Activated B cell treated with CpG ODN at 0.5 μM for 24 hours (primary cell): ENCODE results near the gene EPS15. TPM values are rescaled to one million over a fixed set of nuclear protein-coding genes. Genes with fewer than 3 reads are reported as not detected.
A peak's percentile ranks its signal among the peaks of the same experiment; 100 is the strongest.

Source experiments
- ATAC-seq: fragments of 200-7000 bp; cut with Tn5 transposase; one replicate; pipeline ENCODE4 v1.10.0; 2021; ENCODE audit warnings: low read depth, mild to moderate bottlenecking, moderate library complexity
- CTCF ChIA-PET: fragments of 350-600 bp; sonication (Branson Sonifier 250); formaldehyde crosslinking; loops from one replicate; lab custom pipeline; 2021; ENCODE audit warnings: antibody characterized with exemption; lab: Charles Lee
- POLR2A ChIA-PET: fragments of 350-600 bp; sonication (Branson Sonifier 250); formaldehyde crosslinking; loops from one replicate; lab custom pipeline; 2021; ENCODE audit warnings: antibody characterized with exemption; lab: Charles Lee
- DNase-seq: peaks from one replicate; pipeline ENCODE4 v3.0.0; 2022
- H3K27ac Mint-ChIP-seq: one replicate; pipeline ENCODE4 v1.8.0; 2020; ENCODE audit warnings: mixed read lengths
- H3K27me3 Mint-ChIP-seq: one replicate; pipeline ENCODE4 v1.8.0; 2021; ENCODE audit warnings: mixed read lengths
- H3K36me3 Mint-ChIP-seq: one replicate; pipeline ENCODE4 v1.8.0; 2021; ENCODE audit warnings: low read depth, mixed read lengths
- H3K4me1 Mint-ChIP-seq: one replicate; pipeline ENCODE4 v1.8.0; 2021; ENCODE audit warnings: mixed read lengths
- H3K4me3 Mint-ChIP-seq: one replicate; pipeline ENCODE4 v1.8.0; 2020; ENCODE audit warnings: mild to moderate bottlenecking, mixed read lengths
- H3K9me3 Mint-ChIP-seq: one replicate; pipeline ENCODE4 v1.8.0; 2020; ENCODE audit warnings: mixed read lengths
- intact Hi-C: fragments of 100-400 bp; cut with micrococcal nuclease; formaldehyde crosslinking; loops from one replicate; pipeline ENCODE4 v1.15.1; 2024
- total RNA-seq: library from RNA; stranded (reverse); gene quantifications from 2 replicates; pipeline ENCODE4 v1.2.3, GENCODE V29; 2022
- TF ChIP-seq, protein P1 (sequence below): fragments of 200-600 bp; IDR thresholded peaks from one replicate; pipeline ENCODE4 v1.8.0; 2022; ENCODE audit warnings: antibody characterized with exemption, mild to moderate bottlenecking

Gene EPS15
- 150 and 151 TPM in 2 replicates for total RNA-seq

GRCh38 chr1:51519048-51519864, at the start of gene EPS15:
EPS15 (minus strand) TSS chr1:51519266; CDS start chr1:51519231, 35 bp downstream.
- peaks cover 13% of the 10 kb centered on the region for H3K36me3 Mint-ChIP-seq
- ATAC-seq = peak; percentile 79

GRCh38 chr1:51568231-51568935, 49.3 kb upstream of the EPS15 start:
- Mint-ChIP-seq H3K27ac (peak overlapping the region; percentile 95), H3K4me1 (peaks cover 48% of the 10 kb centered on the region), H3K9me3 (no peaks in the 10 kb centered on the region), H3K36me3 (no peaks in the 10 kb centered on the region), H3K4me3 (no peak overlapping the region), H3K27me3 (no peaks in the 10 kb centered on the region)
- TF ChIP-seq, protein P1, sequence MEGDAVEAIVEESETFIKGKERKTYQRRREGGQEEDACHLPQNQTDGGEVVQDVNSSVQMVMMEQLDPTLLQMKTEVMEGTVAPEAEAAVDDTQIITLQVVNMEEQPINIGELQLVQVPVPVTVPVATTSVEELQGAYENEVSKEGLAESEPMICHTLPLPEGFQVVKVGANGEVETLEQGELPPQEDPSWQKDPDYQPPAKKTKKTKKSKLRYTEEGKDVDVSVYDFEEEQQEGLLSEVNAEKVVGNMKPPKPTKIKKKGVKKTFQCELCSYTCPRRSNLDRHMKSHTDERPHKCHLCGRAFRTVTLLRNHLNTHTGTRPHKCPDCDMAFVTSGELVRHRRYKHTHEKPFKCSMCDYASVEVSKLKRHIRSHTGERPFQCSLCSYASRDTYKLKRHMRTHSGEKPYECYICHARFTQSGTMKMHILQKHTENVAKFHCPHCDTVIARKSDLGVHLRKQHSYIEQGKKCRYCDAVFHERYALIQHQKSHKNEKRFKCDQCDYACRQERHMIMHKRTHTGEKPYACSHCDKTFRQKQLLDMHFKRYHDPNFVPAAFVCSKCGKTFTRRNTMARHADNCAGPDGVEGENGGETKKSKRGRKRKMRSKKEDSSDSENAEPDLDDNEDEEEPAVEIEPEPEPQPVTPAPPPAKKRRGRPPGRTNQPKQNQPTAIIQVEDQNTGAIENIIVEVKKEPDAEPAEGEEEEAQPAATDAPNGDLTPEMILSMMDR = no peak
- ChIA-PET CTCF (interaction anchor here (1.5 kb wide), 1 partner anchor 201 kb away, joined by 4 read pairs; no protein-coding TSS in a partner anchor), POLR2A (interaction anchor here (0.6 to 1.2 kb wide), 2 partner anchors 8 to 201 kb away, joined by 3 to 6 read pairs; no protein-coding TSS in a partner anchor)
- ATAC-seq (no peak), DNase-seq (no peak)
- intact Hi-C loops = loop anchor here (2.0 to 5.0 kb wide), 2 partner anchors 36 to 50 kb away; partner anchors contain the start of gene EPS15

More at GRCh38 chr1:51519048-51519864, at the start of gene EPS15:
- Mint-ChIP-seq H3K27me3 (no peaks in the 10 kb centered on the region), H3K27ac (peak within 1 kb of the TSS; percentile 87), H3K4me1 (peaks cover 55% of the 10 kb centered on the region), H3K4me3 (peak within 1 kb of the TSS; percentile 97), H3K9me3 (no peaks in the 10 kb centered on the region)
- ChIA-PET CTCF (interaction anchor here (0.7 to 1.0 kb wide), 3 partner anchors 16 to 250 kb away, joined by 3 to 5 read pairs (median 4); no protein-coding TSS in a partner anchor), POLR2A (interaction anchor here (0.5 to 5.2 kb wide), 13 partner anchors 10 to 211 kb away, joined by 3 to 88 read pairs (median 9); no protein-coding TSS in a partner anchor)
- intact Hi-C loops = loop anchor here (1.0 to 5.0 kb wide), 9 partner anchors 16 to 359 kb away; partner anchors contain the start of genes NRDC, OSBPL9 and RNF11
- peak; percentile 84 for DNase-seq
- TF ChIP-seq, protein P1 = no peak

DNA sequence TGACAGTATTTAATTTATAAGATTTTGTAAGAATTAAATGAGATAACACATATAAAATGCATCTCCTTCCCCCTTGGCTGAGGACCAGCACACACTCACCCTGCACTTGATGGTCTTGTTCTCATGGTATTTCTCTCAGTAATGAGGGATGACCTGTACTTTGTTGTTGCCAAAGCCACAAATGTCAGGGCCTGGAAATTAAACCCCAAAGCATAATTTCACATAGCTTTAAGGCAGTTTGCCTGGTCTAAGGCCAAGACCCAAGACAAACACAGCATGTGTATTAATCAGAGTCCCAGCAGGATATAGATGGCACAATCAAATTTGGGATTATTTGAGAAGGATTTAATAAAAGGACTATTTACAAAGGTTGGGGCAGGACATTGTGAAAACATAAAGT, 48.6 kb upstream of the EPS15 start:
- Mint-ChIP-seq H3K27me3 (no peaks in the 10 kb centered on the region), H3K36me3 (no peaks in the 10 kb centered on the region), H3K9me3 (no peaks in the 10 kb centered on the region), H3K27ac (no peak overlapping the region), H3K4me1 (peaks cover 48% of the 10 kb centered on the region), H3K4me3 (no peak overlapping the region)
- no peak for ATAC-seq
- ChIA-PET CTCF (interaction anchor here (1.5 kb wide), 1 partner anchor 201 kb away, joined by 4 read pairs; no protein-coding TSS in a partner anchor), POLR2A (interaction anchor here (1.2 kb wide), 1 partner anchor 201 kb away, joined by 3 read pairs; no protein-coding TSS in a partner anchor)
- DNase-seq = no peak
- intact Hi-C loops = loop anchor here (2.0 to 5.0 kb wide), 2 partner anchors 35 to 49 kb away; partner anchors contain the start of gene EPS15
- TF ChIP-seq, protein P1 = no peak

DNA sequence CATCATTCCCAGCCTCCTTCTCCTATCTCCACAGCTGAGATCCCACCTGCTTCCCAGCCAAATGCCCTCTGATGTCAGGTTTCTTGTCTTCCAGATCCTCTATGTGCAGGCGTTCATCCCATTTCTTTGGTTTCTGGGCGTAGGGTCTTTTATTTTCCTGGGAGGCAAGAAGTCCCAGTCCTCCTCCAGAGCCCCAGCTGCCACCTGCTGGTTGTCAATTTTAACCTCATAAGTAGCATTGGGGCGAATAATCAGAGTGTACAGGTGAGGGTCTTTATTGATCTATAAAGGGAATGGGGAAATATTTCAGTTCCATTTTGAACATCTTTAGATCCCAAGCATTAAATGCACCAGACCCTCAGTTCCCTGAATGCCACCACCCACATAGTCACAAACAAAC, 47.2 kb upstream of the EPS15 start:
- intact Hi-C loops = loop anchor here (5.0 kb wide), 1 partner anchor 34 kb away; no protein-coding TSS in a partner anchor
- ChIA-PET POLR2A (no interaction called here), CTCF (interaction anchor here (1.6 kb wide), 1 partner anchor 31 kb away, joined by 5 read pairs; no protein-coding TSS in a partner anchor)
- H3K4me3 Mint-ChIP-seq = no peak overlapping the region
- DNase-seq = no peak
- TF ChIP-seq, protein P1 = no peak
- peaks cover 35% of the 10 kb centered on the region for H3K4me1 Mint-ChIP-seq
- H3K36me3 Mint-ChIP-seq = no peaks in the 10 kb centered on the region
- no peak overlapping the region for H3K27ac Mint-ChIP-seq
- ATAC-seq = no peak
- no peaks in the 10 kb centered on the region for H3K27me3 Mint-ChIP-seq
- H3K9me3 Mint-ChIP-seq = no peaks in the 10 kb centered on the region
